ENCODE data around the gene HAUS7.

DNA sequence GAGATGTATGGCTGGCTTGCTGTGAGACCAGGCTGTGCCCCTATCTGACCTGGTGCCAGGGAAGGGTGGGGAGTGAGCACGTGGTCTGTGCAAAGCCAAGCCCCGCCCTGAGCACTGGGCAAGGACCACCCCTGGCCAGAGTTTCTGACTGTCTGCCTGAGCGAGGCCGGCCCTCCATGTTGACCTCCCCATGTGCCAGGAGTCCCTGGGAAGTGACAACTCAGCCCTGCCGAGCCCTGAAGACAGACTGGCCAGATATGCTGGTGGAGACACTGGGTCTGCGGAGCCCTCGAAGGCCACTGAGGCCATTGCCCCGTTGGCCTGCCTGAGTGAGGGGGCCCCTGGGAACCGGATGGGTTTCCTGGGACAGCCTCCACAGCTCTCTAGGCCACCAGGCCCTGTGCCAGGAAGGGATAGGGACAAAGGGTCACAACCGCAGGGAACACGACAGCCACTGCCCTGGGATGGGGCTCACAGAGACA, 17.3 kb upstream of the HAUS7 start:
- no peak for TF ChIP-seq POLR2A (IDR thresholded peaks at IDR 0.05; ENCODE audit: borderline replicate concordance, extremely low read depth, insufficient read depth, insufficient read length)
- TF ChIP-seq, protein P1, sequence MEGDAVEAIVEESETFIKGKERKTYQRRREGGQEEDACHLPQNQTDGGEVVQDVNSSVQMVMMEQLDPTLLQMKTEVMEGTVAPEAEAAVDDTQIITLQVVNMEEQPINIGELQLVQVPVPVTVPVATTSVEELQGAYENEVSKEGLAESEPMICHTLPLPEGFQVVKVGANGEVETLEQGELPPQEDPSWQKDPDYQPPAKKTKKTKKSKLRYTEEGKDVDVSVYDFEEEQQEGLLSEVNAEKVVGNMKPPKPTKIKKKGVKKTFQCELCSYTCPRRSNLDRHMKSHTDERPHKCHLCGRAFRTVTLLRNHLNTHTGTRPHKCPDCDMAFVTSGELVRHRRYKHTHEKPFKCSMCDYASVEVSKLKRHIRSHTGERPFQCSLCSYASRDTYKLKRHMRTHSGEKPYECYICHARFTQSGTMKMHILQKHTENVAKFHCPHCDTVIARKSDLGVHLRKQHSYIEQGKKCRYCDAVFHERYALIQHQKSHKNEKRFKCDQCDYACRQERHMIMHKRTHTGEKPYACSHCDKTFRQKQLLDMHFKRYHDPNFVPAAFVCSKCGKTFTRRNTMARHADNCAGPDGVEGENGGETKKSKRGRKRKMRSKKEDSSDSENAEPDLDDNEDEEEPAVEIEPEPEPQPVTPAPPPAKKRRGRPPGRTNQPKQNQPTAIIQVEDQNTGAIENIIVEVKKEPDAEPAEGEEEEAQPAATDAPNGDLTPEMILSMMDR (IDR thresholded peaks at IDR 0.05 in 2 of 3, conservative IDR thresholded peaks at IDR 0.05 in 1 of 3; ENCODE audit: borderline replicate concordance in 1 of 3, insufficient read depth in 1 of 3, low read depth in 2 of 3, low read length in 2 of 3) = no peak
- no peak for TF ChIP-seq EZH2 (IDR thresholded peaks at IDR 0.05)
- TF ChIP-seq SRF (IDR thresholded peaks at IDR 0.05; ENCODE audit: low read depth) = no peak
- no peak for TF ChIP-seq YY1 (IDR thresholded peaks at IDR 0.05; ENCODE audit: extremely low read depth, insufficient replicate concordance, low read depth, low read length)
- TF ChIP-seq SIN3A (IDR thresholded peaks at IDR 0.05; ENCODE audit: low read depth) = no peak
- TF ChIP-seq ZNF274 (IDR thresholded peaks at IDR 0.05; ENCODE audit: low read depth, low read length) = no peak
- TF ChIP-seq POLR2AphosphoS5 (IDR thresholded peaks at IDR 0.05; ENCODE audit: low read depth, low read length) = no peak
- TF ChIP-seq, protein P2, sequence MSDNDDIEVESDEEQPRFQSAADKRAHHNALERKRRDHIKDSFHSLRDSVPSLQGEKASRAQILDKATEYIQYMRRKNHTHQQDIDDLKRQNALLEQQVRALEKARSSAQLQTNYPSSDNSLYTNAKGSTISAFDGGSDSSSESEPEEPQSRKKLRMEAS (IDR thresholded peaks at IDR 0.05) = no peak
- no peak for TF ChIP-seq CEBPB (IDR thresholded peaks at IDR 0.05; ENCODE audit: low read depth)
- no peak for TF ChIP-seq EGR1 (IDR thresholded peaks at IDR 0.05; ENCODE audit: low read depth)
- no peak for TF ChIP-seq FOSL1 (IDR thresholded peaks at IDR 0.05; ENCODE audit: low read depth)
- TF ChIP-seq EZH2phosphoT487 (IDR thresholded peaks at IDR 0.05; ENCODE audit: borderline replicate concordance) = no peak

Data from HCT116 (cell line).